ENCODE data around the gene CTDP1. TPM values are rescaled to one million over a fixed set of nuclear protein-coding genes. Genes with fewer than 3 reads are reported as not detected.

Gene CTDP1
- total and polyA plus RNA-seq, 9 of the 15 experiments (the other 6 are each of a cell fraction or from before 2014, with no cell fraction given): 0.07 to 19.2 (median 4.0) TPM

DNA sequence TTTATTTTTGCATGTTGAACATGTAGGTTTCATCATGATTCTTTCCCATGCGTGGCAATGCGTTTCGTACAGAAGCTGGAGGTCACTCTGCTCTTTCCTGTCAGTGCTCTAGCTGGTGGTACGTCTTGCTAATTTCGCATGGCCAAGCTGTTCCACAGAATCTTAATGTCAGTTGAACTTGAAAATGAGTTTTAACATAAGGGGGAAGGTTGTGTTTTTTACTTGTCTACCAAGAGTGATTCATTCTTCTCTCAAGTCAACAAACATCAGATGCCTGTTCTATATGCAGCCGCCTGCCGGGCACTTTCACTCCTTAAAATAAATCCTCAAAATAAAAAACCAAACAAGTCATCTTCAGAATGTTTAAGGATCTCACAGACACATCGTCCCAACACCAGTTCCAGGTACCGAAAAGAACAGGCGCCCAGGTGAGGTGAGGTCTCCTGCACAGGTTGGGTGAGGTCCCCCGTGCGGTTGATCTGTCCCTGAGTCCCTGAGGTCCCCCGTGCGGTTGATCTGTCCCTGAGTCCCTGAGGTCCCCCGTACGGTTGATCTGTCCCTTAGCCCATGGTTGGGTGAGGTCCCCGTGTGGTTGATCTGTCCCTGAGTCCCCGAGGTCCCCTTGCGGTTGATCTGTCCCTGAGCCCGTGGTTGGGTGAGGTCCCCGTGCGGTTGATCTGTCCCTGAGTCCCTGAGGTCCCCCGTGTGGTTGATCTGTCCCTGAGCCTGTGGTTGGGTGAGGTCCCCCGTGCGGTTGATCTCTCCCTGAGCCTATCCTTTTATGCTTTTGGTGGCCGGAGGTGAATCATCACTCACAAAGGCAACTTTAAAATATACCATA lies 61.1 kb downstream of the CTDP1 start:
- intact Hi-C loops (cut with micrococcal nuclease) (no loop called here), in situ Hi-C loops (cut with MboI) (no loop called here)
- no peak overlapping the region for H3K4me2 ChIP-seq (ENCODE audit: insufficient read depth, low read length)
- DNase-seq (ENCODE audit: extremely low read depth in 1 of 4, low spot score in 3 of 4): no peak
- H2AFZ ChIP-seq (ENCODE audit: low read depth, low read length): no peak overlapping the region
- H3K9me3 ChIP-seq (replicated peaks; ENCODE audit: control insufficient read depth, insufficient read depth, low read depth, low read length): no peaks in the 10 kb centered on the region
- WGBS (ENCODE audit: insufficient coverage, low coverage, missing lambda C conversion rate): 96% methylated on average over 14 of the region's 26 CpGs
- H3K27ac ChIP-seq (ENCODE audit: extremely low read depth, low read depth, low read length): no peak overlapping the region
- H3K4me3 ChIP-seq: no peak overlapping the region
- H3K4me1 ChIP-seq (replicated peaks in 1 of 2; ENCODE audit: control insufficient read depth in 2 of 2, insufficient read depth in 2 of 2, low read length in 2 of 2): no peaks in the 10 kb centered on the region
- no peak overlapping the region for H3K9ac ChIP-seq (ENCODE audit: insufficient read depth in 1 of 2, low read depth in 2 of 2, low read length in 2 of 2)
- no TSS peak for BruUV-seq (replicated peaks)
- H4K20me1 ChIP-seq (replicated peaks; ENCODE audit: control insufficient read depth, insufficient read depth, low read length): no peaks in the 10 kb centered on the region
- ATAC-seq: no peak
- no peaks in the 10 kb centered on the region for H3K27me3 ChIP-seq (ENCODE audit: control insufficient read depth in 2 of 2, insufficient read depth in 2 of 2, low read length in 2 of 2)
- no peak for TF ChIP-seq RFX5 (IDR thresholded peaks at IDR 0.05; ENCODE audit: low read depth, low read length)
- no peak for TF ChIP-seq ZNF785 (CRISPR knock-in tag; IDR thresholded peaks at IDR 0.05)
- TF ChIP-seq ZNF232 (CRISPR knock-in tag; IDR thresholded peaks at IDR 0.05): no peak
- TF ChIP-seq HDGF (IDR thresholded peaks at IDR 0.05): no peak
- no peak for TF ChIP-seq KDM5B (IDR thresholded peaks at IDR 0.05; ENCODE audit: insufficient replicate concordance, low read depth, low read length)
- TF ChIP-seq, protein P1, sequence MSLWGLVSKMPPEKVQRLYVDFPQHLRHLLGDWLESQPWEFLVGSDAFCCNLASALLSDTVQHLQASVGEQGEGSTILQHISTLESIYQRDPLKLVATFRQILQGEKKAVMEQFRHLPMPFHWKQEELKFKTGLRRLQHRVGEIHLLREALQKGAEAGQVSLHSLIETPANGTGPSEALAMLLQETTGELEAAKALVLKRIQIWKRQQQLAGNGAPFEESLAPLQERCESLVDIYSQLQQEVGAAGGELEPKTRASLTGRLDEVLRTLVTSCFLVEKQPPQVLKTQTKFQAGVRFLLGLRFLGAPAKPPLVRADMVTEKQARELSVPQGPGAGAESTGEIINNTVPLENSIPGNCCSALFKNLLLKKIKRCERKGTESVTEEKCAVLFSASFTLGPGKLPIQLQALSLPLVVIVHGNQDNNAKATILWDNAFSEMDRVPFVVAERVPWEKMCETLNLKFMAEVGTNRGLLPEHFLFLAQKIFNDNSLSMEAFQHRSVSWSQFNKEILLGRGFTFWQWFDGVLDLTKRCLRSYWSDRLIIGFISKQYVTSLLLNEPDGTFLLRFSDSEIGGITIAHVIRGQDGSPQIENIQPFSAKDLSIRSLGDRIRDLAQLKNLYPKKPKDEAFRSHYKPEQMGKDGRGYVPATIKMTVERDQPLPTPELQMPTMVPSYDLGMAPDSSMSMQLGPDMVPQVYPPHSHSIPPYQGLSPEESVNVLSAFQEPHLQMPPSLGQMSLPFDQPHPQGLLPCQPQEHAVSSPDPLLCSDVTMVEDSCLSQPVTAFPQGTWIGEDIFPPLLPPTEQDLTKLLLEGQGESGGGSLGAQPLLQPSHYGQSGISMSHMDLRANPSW (CRISPR knock-in tag; IDR thresholded peaks at IDR 0.05): no peak
- no peak for TF ChIP-seq DPF2 (IDR thresholded peaks at IDR 0.05)
- no peak for TF ChIP-seq ZNF589 (CRISPR knock-in tag; IDR thresholded peaks at IDR 0.05; ENCODE audit: low read depth)
- H3K36me3 ChIP-seq (ENCODE audit: control insufficient read depth, insufficient read depth, low read length): peaks cover 18% of the 10 kb centered on the region; the same call in 2 of the 3 replicates
- CTCF ChIA-PET (ENCODE audit: low intra/inter-chr PET ratio): no interaction called here
- POLR2A ChIA-PET: no interaction called here
- no peak for FAIRE-seq
- no peaks in the 10 kb centered on the region for H3K79me2 ChIP-seq (ENCODE audit: control insufficient read depth, insufficient read depth, low read length)
- H3K9me1 ChIP-seq (ENCODE audit: control insufficient read depth, insufficient read depth, low read length): no peaks in the 10 kb centered on the region
